Panc1 (cell line): ENCODE data around the gene TMEM256. TPM values are rescaled to one million over a fixed set of nuclear protein-coding genes. Genes with fewer than 3 reads are reported as not detected.

ENCODE experiments used
- ATAC-seq: fragments of 200-7000 bp; cut with Tn5 transposase; 2 replicates; pipeline ENCODE4 v1.9.1; 2020; ENCODE audit warnings: mild to moderate bottlenecking, moderate library complexity
- BruUV-seq: library from RNA; stranded (reverse); fragments of 400-500 nt; replicated peaks from 2 replicates; lab custom pipeline; 2021; lab: Mats Ljungman, UMichigan
- CTCF ChIA-PET: fragments of 300-600 bp; sonication (Branson Sonifier 250); formaldehyde crosslinking; loops from one replicate; lab custom pipeline; 2022; ENCODE audit warnings: antibody characterized with exemption; lab: Charles Lee
- POLR2A ChIA-PET: fragments of 300-600 bp; sonication (Branson Sonifier 250); formaldehyde crosslinking; loops from one replicate; lab custom pipeline; 2022; ENCODE audit warnings: antibody characterized with exemption; lab: Charles Lee
- DNase-seq: peaks from one replicate; pipeline ENCODE4 v3.0.0-alpha.2; 2010; ENCODE audit warnings: low read depth, low spot score
- H3K27ac ChIP-seq: 2 replicates; pipeline ENCODE4 v1.5.1; 2011; ENCODE audit warnings: mild to moderate bottlenecking, low read length, inconsistent platforms
- H3K27me3 ChIP-seq: fragments of 200-500 bp; sonication (Bioruptor generic); 2 replicates; pipeline ENCODE4 v1.6.0; 2014; ENCODE audit warnings: low read length, inconsistent platforms; ENCODE audit not compliant: control insufficient read depth, insufficient read depth
- H3K36me3 ChIP-seq: fragments of 200-500 bp; sonication (Bioruptor generic); 2 replicates; pipeline ENCODE4 v1.5.1; 2014; ENCODE audit warnings: inconsistent platforms, mild to moderate bottlenecking, low read length, moderate library complexity; ENCODE audit not compliant: control insufficient read depth, insufficient read depth
- H3K4me1 ChIP-seq: 2 replicates; pipeline ENCODE4 v1.5.1; 2011; ENCODE audit warnings: inconsistent platforms, mild to moderate bottlenecking, low read length, moderate library complexity; ENCODE audit not compliant: control insufficient read depth, insufficient read depth
- H3K4me3 ChIP-seq, 2 experiments: 2 replicates each; pipeline ENCODE4 v1.5.1; 2011 to 2012; ENCODE audit warnings: low read depth in 2 of 2, low read length in 2 of 2, mild to moderate bottlenecking in 2 of 2, inconsistent platforms in 1 of 2, moderate library complexity in 1 of 2
- H3K9me3 ChIP-seq: fragments of 200-500 bp; sonication (Bioruptor generic); 2 replicates; pipeline ENCODE4 v1.5.1; 2014; ENCODE audit warnings: low read depth, mild to moderate bottlenecking, inconsistent platforms, low read length, moderate library complexity; ENCODE audit not compliant: control insufficient read depth, insufficient read depth
- CTCF ChIP-seq: fragments of 450-650 bp; IDR thresholded peaks from 2 replicates; pipeline ENCODE4 v1.5.1; 2017; ENCODE audit warnings: mild to moderate bottlenecking
- POLR2AphosphoS5 ChIP-seq: IDR thresholded peaks from 2 replicates; pipeline ENCODE4 v1.6.1; 2012; ENCODE audit warnings: mild to moderate bottlenecking, low read depth, low read length, moderate library complexity
- REST ChIP-seq, 2 experiments: IDR thresholded peaks; 2 replicates each; pipeline ENCODE4 v1.6.1; 2011 to 2012; ENCODE audit warnings: low read depth in 2 of 2, control low read depth in 1 of 2, low read length in 1 of 2, mild to moderate bottlenecking in 1 of 2, moderate library complexity in 1 of 2; ENCODE audit not compliant: insufficient read depth in 1 of 2
- SIN3A ChIP-seq: IDR thresholded peaks from 2 replicates; pipeline ENCODE4 v1.6.1; 2012; ENCODE audit warnings: low read depth, mild to moderate bottlenecking, low read length, moderate library complexity, borderline replicate concordance; ENCODE audit not compliant: insufficient read depth
- TCF7L2 ChIP-seq: IDR thresholded peaks from 2 replicates; pipeline ENCODE4 v1.6.1; 2011; ENCODE audit warnings: mild to moderate bottlenecking, low read depth, low read length, inconsistent platforms
- in situ Hi-C: cut with HindIII; loops from 2 replicates; pipeline ENCODE4 v1.10.0; 2016; ENCODE audit warnings: low sequenced_read_pairs, low pct_unique_long_range_greater_than_20kb
- intact Hi-C: fragments of 100-400 bp; cut with micrococcal nuclease; formaldehyde crosslinking; loops from one replicate; pipeline ENCODE4 v1.10.0; 2022; ENCODE audit not compliant: unreplicated experiment
- total RNA-seq: library from RNA; stranded (reverse); gene quantifications from one replicate; pipeline ENCODE4 v1.2.1, GENCODE V29; 2021; ENCODE audit not compliant: unreplicated experiment

Gene TMEM256
- total RNA-seq, 1 experiment from 2014 or later = 35.8 TPM

- TF ChIP-seq TCF7L2 (no peak), CTCF (no peak)
- Histone ChIP-seq H3K27ac (no peak overlapping the region), H3K27me3 (no peaks in the 10 kb centered on the region), H3K9me3 (no peaks in the 10 kb centered on the region), H3K4me1 (peaks cover 6% of the 10 kb centered on the region), H3K4me3 (no peak overlapping the region), H3K36me3 (no peaks in the 10 kb centered on the region; the same call in 1 of the 2 replicates)
- intact Hi-C loops (loop anchor here (10.0 kb wide), 1 partner anchor 77 kb away; the partner anchor contains the start of genes FGF11 and TMEM102), in situ Hi-C loops (no loop called here)
- ChIA-PET POLR2A (no interaction called here), CTCF (no interaction called here)
- no TSS peak for BruUV-seq
- DNase-seq = no peak
- ATAC-seq = no peak
These were observed 46.5 kb downstream of the TMEM256 start for GRCh38 chr17:7357381-7357780.

- no peak for DNase-seq
- H3K36me3 ChIP-seq = no peaks in the 10 kb centered on the region; the same call in 1 of the 2 replicates
- no peak overlapping the region for H3K27ac ChIP-seq
- no peak for ATAC-seq
- no peak overlapping the region for H3K4me3 ChIP-seq
- CTCF ChIA-PET = interaction anchor here (0.6 to 2.2 kb wide), 5 partner anchors 9 to 80 kb away, joined by 4 to 11 read pairs (median 9); no protein-coding TSS in a partner anchor
- POLR2A ChIA-PET = no interaction called here
- intact Hi-C loops = loop anchor here (10.0 kb wide), 1 partner anchor 78 kb away; the partner anchor contains the start of genes FGF11 and TMEM102
- H3K27me3 ChIP-seq = no peaks in the 10 kb centered on the region
- TF ChIP-seq POLR2AphosphoS5 (no peak), SIN3A (no peak), TCF7L2 (no peak), REST (IDR thresholded peaks at IDR 0.05; ENCODE audit: insufficient read depth in 1 of 2, low read depth in 2 of 2, low read length in 1 of 2) (no peak), CTCF (no peak)
- in situ Hi-C loops = no loop called here
- H3K4me1 ChIP-seq = peaks cover 6% of the 10 kb centered on the region
- no peaks in the 10 kb centered on the region for H3K9me3 ChIP-seq
- BruUV-seq = no TSS peak
These were observed 47.1 kb downstream of the TMEM256 start for GRCh38 chr17:7356756-7357155.
